GM11168 (cell line): ENCODE measurements around the gene LIMCH1.
"Not testable (repeated sequence)": the region's sequence is repeated elsewhere in the genome, so short reads cannot be mapped to it uniquely, and the experiment has no call there.

Experiments
- in situ Hi-C: fragments of 300-500 bp; cut with MboI; formaldehyde crosslinking; loops from one replicate; pipeline ENCODE4 v1.12.0; 2022; ENCODE audit warnings: low sequenced_read_pairs; ENCODE audit not compliant: unreplicated experiment

Gene LIMCH1

DNA sequence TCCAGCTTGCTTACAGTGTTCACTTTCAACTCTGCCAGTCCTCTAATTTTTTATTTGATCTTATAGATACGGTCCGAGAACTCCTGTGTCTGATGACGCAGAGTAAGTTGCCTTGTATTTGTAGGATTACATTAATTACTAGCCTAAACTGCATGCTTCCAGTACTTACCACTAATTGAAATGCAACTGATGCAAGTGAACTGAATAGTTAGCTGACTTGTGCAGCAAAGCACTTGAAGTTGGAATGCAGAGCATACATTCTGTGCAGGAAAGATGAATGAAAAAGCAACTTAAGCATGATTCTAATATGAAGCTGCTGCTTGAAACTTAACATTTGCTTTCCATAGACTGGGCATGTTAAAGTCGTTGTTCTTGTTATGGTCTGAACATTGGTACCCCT is 100.9 kb downstream of the LIMCH1 start:
- in situ Hi-C loops, result no loop called here

DNA sequence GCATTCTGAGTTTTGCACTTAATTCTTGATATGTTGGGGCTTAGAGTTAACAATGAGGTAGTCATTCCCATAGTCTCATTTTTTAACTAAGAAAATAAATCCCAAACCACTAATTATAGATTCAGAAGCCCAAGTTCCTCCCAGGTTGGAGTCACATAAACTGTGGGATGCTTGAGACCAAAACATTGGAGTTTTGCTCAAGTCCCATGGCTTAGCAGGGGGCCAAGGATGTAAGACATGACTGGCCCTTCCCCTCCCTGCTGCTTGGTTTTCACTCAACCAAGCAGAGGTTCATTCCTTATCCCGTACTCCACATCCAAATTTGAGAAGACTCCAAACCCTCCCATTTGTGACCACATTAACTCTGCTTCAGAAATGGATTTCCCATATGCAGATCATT is 101.3 kb downstream of the LIMCH1 start:
- in situ Hi-C loops, result no loop called here

DNA sequence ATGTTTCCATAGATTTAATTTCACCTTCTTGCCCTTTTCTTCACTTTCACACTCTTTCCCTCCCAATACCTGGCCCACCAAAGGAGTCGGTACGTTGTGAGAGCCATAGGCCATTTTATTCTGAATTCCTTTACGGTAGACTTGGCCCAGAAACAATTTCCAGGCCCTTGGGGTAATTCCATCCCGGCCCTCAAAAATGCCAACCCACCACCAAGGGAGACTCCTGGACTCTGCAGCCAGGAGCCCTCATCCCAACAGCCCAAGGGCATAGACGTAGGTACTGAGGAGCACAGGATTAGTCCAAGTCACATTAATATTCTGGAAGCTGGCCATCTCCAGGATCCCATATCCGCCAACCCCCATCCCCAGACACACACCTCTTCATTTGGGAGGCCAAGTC is 102.9 kb downstream of the LIMCH1 start:
- in situ Hi-C loops, result no loop called here

GRCh38 chr4:41642746-41643145 is 104.8 kb downstream of the LIMCH1 start:
- in situ Hi-C loops, result not testable (repeated sequence)

DNA sequence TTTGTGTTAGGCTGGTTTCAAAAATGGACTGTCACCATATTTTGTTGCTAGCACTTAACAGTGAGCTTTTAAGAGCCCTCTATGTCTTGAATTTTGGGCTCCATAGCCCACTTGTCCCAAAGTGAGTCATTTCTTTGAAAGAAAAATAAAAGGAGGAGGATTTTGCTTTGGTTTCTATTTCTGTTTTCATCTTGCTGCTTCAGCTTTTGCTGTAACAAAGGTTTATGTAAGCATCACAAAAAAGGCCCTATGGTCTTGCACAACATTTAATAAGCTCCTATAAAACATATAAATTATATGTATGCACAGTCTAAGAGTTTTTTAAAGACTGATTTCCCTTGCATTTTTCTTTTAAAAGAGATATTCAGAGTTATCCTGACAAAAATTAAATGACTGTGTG is 105.4 kb downstream of the LIMCH1 start:
- in situ Hi-C loops, result no loop called here

DNA sequence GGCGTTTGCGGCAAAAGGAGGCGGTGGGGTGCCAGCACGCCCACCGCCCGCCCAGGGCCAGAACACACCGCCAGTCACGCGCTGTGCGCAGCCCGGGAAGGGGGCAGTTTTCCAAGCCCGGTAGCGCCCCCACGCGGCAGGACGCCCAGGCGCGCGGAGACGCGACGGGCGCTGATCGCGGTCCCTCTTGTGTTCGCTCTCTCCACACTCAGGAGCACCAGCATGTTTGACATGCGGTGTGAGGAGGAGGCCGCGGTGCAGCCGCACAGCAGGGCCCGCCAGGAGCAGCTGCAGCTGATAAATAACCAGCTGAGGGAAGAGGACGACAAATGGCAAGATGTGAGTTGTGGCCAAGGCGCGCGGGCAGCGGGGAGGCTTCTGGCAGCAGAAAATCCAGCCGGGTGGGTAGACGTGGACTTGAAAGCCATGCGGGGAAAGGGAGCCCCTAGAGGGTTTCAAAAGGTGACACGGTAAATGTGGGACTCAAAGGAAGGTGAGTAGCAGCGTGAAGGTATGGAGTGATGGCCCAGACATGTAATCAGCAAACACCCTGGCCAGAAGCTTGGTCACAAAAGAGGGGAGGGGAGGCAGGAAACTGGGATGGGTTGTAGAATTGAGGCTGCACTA is 106.4 kb downstream of the LIMCH1 start:
- in situ Hi-C loops, result no loop called here

- in situ Hi-C loops, result no loop called here
Observed at GRCh38 chr4:41644915-41645295, 106.9 kb downstream of the LIMCH1 start.

DNA sequence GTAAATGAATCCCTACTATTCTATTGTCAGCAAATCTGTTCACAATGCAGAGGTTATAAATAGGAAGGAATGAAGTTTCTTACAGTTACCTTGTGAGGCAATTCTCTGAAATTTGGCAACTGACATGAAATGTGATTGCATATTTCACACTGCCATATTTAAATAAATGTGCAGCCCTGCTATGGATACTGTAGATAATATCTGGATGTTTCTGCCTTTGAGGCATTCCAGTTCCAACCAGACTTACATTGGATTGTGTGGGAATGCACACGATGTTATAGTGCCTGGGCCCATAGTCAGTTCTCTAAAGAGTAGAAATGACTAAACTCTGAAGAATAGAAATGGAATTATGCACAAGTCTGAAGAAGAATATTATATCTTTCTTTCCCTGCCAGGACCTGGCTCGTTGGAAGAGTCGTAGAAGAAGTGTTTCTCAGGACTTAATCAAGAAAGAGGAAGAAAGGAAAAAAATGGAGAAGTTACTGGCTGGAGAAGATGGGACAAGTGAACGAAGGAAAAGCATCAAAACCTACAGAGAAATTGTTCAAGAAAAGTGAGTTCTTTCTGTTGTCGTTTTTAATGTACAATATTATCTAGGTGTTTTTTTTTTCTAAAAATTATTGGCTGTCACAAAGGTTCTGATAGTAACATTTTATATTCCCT is 107.9 kb downstream of the LIMCH1 start:
- in situ Hi-C loops, result no loop called here

GRCh38 chr4:41646862-41647261 is 108.9 kb downstream of the LIMCH1 start:
- in situ Hi-C loops, result no loop called here

- in situ Hi-C loops, result no loop called here
Observed at GRCh38 chr4:41647383-41647782, 109.4 kb downstream of the LIMCH1 start.

GRCh38 chr4:41651150-41651549 is 113.2 kb downstream of the LIMCH1 start:
- in situ Hi-C loops, result not testable (repeated sequence)

- in situ Hi-C loops, result no loop called here
Observed at GRCh38 chr4:41652971-41653370, 115.0 kb downstream of the LIMCH1 start.

GRCh38 chr4:41653523-41653922 is 115.6 kb downstream of the LIMCH1 start:
- in situ Hi-C loops, result no loop called here

DNA sequence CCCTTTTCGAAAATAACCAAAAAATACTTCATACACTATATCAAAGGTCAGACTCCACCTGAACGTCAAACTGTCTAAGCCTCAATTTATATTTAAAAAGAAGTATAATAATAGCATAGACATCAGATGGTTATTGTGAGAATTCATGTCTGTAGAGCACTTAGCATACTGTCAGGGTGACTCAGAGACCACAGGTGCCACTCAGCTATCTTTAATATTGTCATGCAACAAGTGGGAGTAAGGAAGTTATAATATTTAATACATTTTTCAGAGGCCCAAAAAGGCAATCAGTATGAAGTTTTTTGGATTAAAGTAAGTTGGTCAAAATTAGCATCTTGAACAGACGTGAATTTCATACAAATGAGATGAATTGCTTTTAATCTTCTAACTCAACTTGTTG is 117.2 kb downstream of the LIMCH1 start:
- in situ Hi-C loops, result loop anchor here (5.0 kb wide), 1 partner anchor 368 kb away; no protein-coding TSS in a partner anchor

- in situ Hi-C loops, result loop anchor here (5.0 kb wide), 1 partner anchor 369 kb away; no protein-coding TSS in a partner anchor
Observed at GRCh38 chr4:41656106-41656505, 118.1 kb downstream of the LIMCH1 start.

GRCh38 chr4:41656572-41657520 is 118.9 kb downstream of the LIMCH1 start:
- in situ Hi-C loops, result loop anchor here (5.0 kb wide), 1 partner anchor 370 kb away; no protein-coding TSS in a partner anchor

DNA sequence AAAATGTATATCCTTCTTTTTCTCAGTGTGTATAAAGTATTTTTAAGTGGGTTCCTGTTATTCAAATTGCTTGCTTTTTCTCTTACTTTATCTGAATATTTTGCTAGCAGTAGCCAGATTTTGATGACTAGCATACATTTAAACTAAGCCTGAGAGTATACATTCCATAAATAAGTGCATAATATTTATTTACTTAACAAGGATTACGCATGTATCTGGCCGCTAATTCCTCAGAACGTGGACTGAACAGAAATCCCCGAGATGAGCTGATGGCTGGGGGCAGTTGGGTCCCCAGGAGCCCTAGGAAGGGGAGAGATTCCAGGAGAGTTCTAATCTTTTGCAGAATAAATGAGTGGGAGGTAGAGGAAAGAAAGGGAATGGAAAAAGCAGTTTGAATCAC is 119.6 kb downstream of the LIMCH1 start:
- in situ Hi-C loops, result loop anchor here (5.0 kb wide), 1 partner anchor 370 kb away; no protein-coding TSS in a partner anchor

DNA sequence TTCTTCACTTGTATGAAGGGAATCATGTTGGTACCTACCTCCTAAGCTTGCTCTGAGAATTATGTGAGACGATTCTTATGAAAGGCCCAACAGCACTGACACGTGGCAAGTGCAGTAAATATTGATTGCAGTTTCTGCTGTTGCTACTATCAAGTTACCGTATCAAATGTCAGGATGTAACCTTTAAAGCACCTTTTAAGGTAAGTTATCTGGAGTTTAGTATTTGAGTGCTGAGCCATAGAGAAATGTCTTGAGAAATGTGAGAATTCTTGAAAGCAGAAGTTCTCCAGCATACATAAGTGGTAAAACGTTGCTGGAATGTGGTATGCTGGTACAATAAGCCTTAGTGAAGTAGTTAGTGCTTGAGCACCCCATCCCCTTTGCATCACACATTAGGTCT is 120.2 kb downstream of the LIMCH1 start:
- in situ Hi-C loops, result loop anchor here (5.0 kb wide), 1 partner anchor 371 kb away; no protein-coding TSS in a partner anchor

DNA sequence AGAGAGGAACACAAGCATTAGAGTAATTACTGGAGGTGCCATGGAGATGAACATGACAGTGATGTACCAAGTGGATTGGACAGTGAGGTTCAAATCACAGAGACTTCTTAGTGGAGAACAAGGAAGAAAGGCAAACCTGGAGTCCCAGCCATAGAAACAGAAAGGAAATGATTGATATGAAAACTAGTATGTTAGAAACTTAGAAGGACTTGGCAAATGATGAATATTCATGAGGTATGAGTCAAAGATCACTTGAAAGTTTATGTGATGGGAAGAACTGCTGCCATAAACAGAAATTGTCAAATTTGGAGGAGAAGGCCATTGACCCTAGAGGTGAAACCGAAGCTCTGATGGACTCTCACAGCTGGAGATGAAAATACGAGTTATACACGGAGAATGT is 122.4 kb downstream of the LIMCH1 start:
- in situ Hi-C loops, result no loop called here

GRCh38 chr4:41661442-41662076 is 123.6 kb downstream of the LIMCH1 start:
- in situ Hi-C loops, result no loop called here
